SJSA1 (cell line): ENCODE measurements around the gene KCNQ1. TPM values are rescaled to one million over a fixed set of nuclear protein-coding genes. Genes with fewer than 3 reads are reported as not detected.

Source experiments
- DNase-seq, 2 experiments: peaks; one replicate each; pipeline ENCODE4 v3.0.0-alpha.2; 2015 to 2020; ENCODE audit warnings: low spot score in 2 of 2, low read depth in 1 of 2
- H3K27ac ChIP-seq: fragments of 250-450 bp; sonication (Bioruptor Pico); 2 replicates; pipeline ENCODE4 v1.5.1; 2020; ENCODE audit warnings: mild to moderate bottlenecking, moderate library complexity
- H3K27me3 ChIP-seq: fragments of 250-450 bp; sonication (Bioruptor Pico); replicated peaks from 2 replicates; pipeline ENCODE4 v1.5.1; 2020; ENCODE audit warnings: mild to moderate bottlenecking, moderate library complexity
- H3K36me3 ChIP-seq: fragments of 250-450 bp; sonication (Bioruptor Pico); 2 replicates; pipeline ENCODE4 v1.5.1; 2020; ENCODE audit warnings: mild to moderate bottlenecking
- H3K4me1 ChIP-seq: fragments of 250-450 bp; sonication (Bioruptor Pico); replicated peaks from 2 replicates; pipeline ENCODE4 v1.6.1; 2021; ENCODE audit warnings: mild to moderate bottlenecking
- H3K4me3 ChIP-seq: fragments of 250-450 bp; sonication (Bioruptor Pico); 2 replicates; pipeline ENCODE4 v1.5.1; 2020; ENCODE audit warnings: mild to moderate bottlenecking
- H3K9me3 ChIP-seq: fragments of 250-450 bp; sonication (Bioruptor Pico); replicated peaks from 2 replicates; pipeline ENCODE4 v1.5.1; 2020; ENCODE audit warnings: mild to moderate bottlenecking
- total RNA-seq: library from RNA; depleted of rRNA; stranded (reverse); fragments of >200 nt; shearing (Covaris generic); gene quantifications from 2 replicates; pipeline ENCODE4 v1.2.3, GENCODE V29; 2014

The KCNQ1 gene
- total RNA-seq, 1 experiment from 2014 or later: not detected

- H3K27ac ChIP-seq: no peak overlapping the region
- H3K36me3 ChIP-seq: no peaks in the 10 kb centered on the region
- H3K4me3 ChIP-seq: no peak overlapping the region
- H3K27me3 ChIP-seq: peaks cover 28% of the 10 kb centered on the region
- no peak for DNase-seq
- H3K9me3 ChIP-seq: no peaks in the 10 kb centered on the region
- no peaks in the 10 kb centered on the region for H3K4me1 ChIP-seq
These were observed 9.4 kb upstream of the KCNQ1 start for GRCh38 chr11:2435288-2436012.

- Histone ChIP-seq H3K4me1 (no peaks in the 10 kb centered on the region), H3K4me3 (no peak overlapping the region), H3K27me3 (peaks cover 28% of the 10 kb centered on the region), H3K36me3 (no peaks in the 10 kb centered on the region), H3K9me3 (no peaks in the 10 kb centered on the region), H3K27ac (no peak overlapping the region)
- no peak for DNase-seq
These were observed 8.7 kb upstream of the KCNQ1 start for GRCh38 chr11:2436013-2436520.

DNA sequence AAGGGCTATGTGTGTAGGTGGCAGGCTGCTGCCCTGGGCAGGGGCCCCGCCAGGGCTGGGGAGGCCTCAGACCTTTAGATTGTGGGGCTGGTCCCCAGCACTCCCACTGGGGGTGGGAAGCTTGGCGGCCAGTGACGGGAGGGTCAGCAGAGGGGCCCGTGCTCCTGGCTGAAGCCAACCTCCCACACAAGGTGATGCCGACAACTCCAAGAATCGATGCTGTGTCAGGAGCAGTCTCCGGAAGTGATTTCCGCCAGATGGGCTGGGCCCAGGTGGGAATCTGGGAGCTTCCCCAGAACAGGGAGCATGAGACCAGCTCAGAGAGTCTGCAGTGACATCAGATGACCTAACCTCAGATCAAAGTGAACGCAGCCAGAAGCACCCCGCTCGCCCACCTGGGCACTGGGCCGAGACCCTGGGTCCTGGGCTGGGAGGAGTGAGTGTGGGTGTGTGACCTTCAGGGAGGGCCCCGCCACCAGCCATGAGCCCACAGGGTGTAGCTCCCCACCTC, 8.2 kb upstream of the KCNQ1 start:
- Histone ChIP-seq H3K9me3 (no peaks in the 10 kb centered on the region), H3K36me3 (no peaks in the 10 kb centered on the region), H3K27me3 (peaks cover 28% of the 10 kb centered on the region), H3K27ac (no peak overlapping the region), H3K4me3 (no peak overlapping the region), H3K4me1 (no peaks in the 10 kb centered on the region)
- DNase-seq: no peak

GRCh38 chr11:2437516-2437915, 7.3 kb upstream of the KCNQ1 start:
- H3K27ac ChIP-seq: no peak overlapping the region
- no peak for DNase-seq
- no peaks in the 10 kb centered on the region for H3K9me3 ChIP-seq
- no peaks in the 10 kb centered on the region for H3K4me1 ChIP-seq
- no peak overlapping the region for H3K4me3 ChIP-seq
- H3K36me3 ChIP-seq: no peaks in the 10 kb centered on the region
- H3K27me3 ChIP-seq: peaks cover 36% of the 10 kb centered on the region

GRCh38 chr11:2439820-2440219, 5.0 kb upstream of the KCNQ1 start:
- H3K36me3 ChIP-seq: no peaks in the 10 kb centered on the region
- no peak overlapping the region for H3K4me3 ChIP-seq
- no peaks in the 10 kb centered on the region for H3K4me1 ChIP-seq
- H3K9me3 ChIP-seq: no peaks in the 10 kb centered on the region
- H3K27me3 ChIP-seq: peaks cover 55% of the 10 kb centered on the region
- H3K27ac ChIP-seq: no peak overlapping the region
- no peak for DNase-seq

DNA sequence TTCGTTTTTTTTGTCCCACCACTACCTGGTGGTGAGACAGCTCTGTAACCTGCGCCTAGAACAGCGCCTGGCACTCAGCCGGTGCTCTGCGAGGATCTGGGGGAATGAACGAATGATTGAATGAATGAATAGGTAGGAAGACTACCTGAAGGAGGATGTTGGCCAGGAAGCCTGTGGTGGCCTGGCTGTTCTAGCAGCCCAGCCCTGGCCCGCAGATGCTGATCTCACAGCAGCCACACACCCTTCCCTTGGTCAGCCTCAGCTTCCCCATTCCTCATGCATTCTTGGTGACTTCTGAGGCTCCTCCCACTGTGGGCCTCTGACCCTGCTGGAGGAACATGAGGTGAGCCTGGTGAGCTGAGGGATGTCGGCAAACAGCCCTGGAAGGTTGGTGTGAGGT, 4.2 kb upstream of the KCNQ1 start:
- H3K27me3 ChIP-seq: peaks cover 62% of the 10 kb centered on the region
- no peaks in the 10 kb centered on the region for H3K36me3 ChIP-seq
- DNase-seq: no peak
- H3K27ac ChIP-seq: no peak overlapping the region
- peaks cover 5% of the 10 kb centered on the region for H3K4me1 ChIP-seq
- no peaks in the 10 kb centered on the region for H3K9me3 ChIP-seq
- H3K4me3 ChIP-seq: no peak overlapping the region

- no peak overlapping the region for H3K4me3 ChIP-seq
These were observed 3.6 kb upstream of the KCNQ1 start for GRCh38 chr11:2441171-2441570.

GRCh38 chr11:2442589-2442988, 2.2 kb upstream of the KCNQ1 start:
- Histone ChIP-seq H3K4me1 (peaks cover 5% of the 10 kb centered on the region), H3K27ac (no peak overlapping the region), H3K36me3 (no peaks in the 10 kb centered on the region), H3K27me3 (peaks cover 70% of the 10 kb centered on the region), H3K4me3 (no peak overlapping the region), H3K9me3 (no peaks in the 10 kb centered on the region)
- DNase-seq: no peak

More at GRCh38 chr11:2441171-2441570, 3.6 kb upstream of the KCNQ1 start:
- Histone ChIP-seq H3K4me1 (peaks cover 5% of the 10 kb centered on the region), H3K36me3 (no peaks in the 10 kb centered on the region), H3K9me3 (no peaks in the 10 kb centered on the region), H3K27me3 (peaks cover 68% of the 10 kb centered on the region), H3K27ac (no peak overlapping the region)
- DNase-seq: no peak

- Histone ChIP-seq H3K4me1 (peaks cover 5% of the 10 kb centered on the region), H3K9me3 (no peaks in the 10 kb centered on the region), H3K27me3 (peaks cover 70% of the 10 kb centered on the region), H3K4me3 (no peak overlapping the region), H3K27ac (no peak overlapping the region), H3K36me3 (no peaks in the 10 kb centered on the region)
- no peak for DNase-seq
These were observed 1.4 kb upstream of the KCNQ1 start for GRCh38 chr11:2443406-2443805.

- Histone ChIP-seq H3K4me1 (peaks cover 5% of the 10 kb centered on the region), H3K27me3 (peaks cover 70% of the 10 kb centered on the region), H3K27ac (no peak within 1 kb of the TSS), H3K36me3 (no peaks in the 10 kb centered on the region), H3K9me3 (no peaks in the 10 kb centered on the region), H3K4me3 (no peak within 1 kb of the TSS; the same call in 1 of the 2 replicates)
- no peak for DNase-seq
These were observed 657 bp upstream of the KCNQ1 start, which contains the start of gene TRPM5 for GRCh38 chr11:2443881-2444820. Gene TRPM5 (minus strand): TSS chr11:2444514. CDS start chr11:2423036, 21,478 bp downstream.

GRCh38 chr11:2445746-2446551, 1.1 kb downstream of the KCNQ1 start:
- Histone ChIP-seq H3K27me3 (peaks cover 87% of the 10 kb centered on the region), H3K4me1 (peaks cover 5% of the 10 kb centered on the region), H3K9me3 (no peaks in the 10 kb centered on the region; the same call in 1 of the 2 replicates), H3K27ac (no peak overlapping the region), H3K4me3 (no peak overlapping the region), H3K36me3 (no peaks in the 10 kb centered on the region)
- DNase-seq: no peak

GRCh38 chr11:2446590-2447252, 1.9 kb downstream of the KCNQ1 start:
- H3K4me3 ChIP-seq: no peak overlapping the region
- no peaks in the 10 kb centered on the region; the same call in 1 of the 2 replicates for H3K9me3 ChIP-seq
- no peak overlapping the region for H3K27ac ChIP-seq
- H3K36me3 ChIP-seq: no peaks in the 10 kb centered on the region
- peaks cover 5% of the 10 kb centered on the region for H3K4me1 ChIP-seq
- H3K27me3 ChIP-seq: peaks cover 95% of the 10 kb centered on the region
- DNase-seq: no peak
